Upper lobe of right lung (tissue), 1 donor: ENCODE measurements around the gene DLG2. TPM values are rescaled to one million over a fixed set of nuclear protein-coding genes. Genes with fewer than 3 reads are reported as not detected.

Experiments
- ATAC-seq: fragments of 200-7000 bp; cut with Tn5 transposase; one replicate; pipeline ENCODE4 v1.9.1; 2020; ENCODE audit warnings: mild to moderate bottlenecking, moderate library complexity
- DNase-seq: peaks from one replicate; pipeline ENCODE4 v3.0.0-alpha.2; 2020
- H3K27ac ChIP-seq: fragments of 200-600 bp; one replicate; pipeline ENCODE4 v1.8.0; 2022
- H3K27me3 ChIP-seq: fragments of 200-600 bp; one replicate; pipeline ENCODE4 v1.8.0; 2022; ENCODE audit warnings: mild to moderate bottlenecking
- H3K36me3 ChIP-seq: fragments of 200-600 bp; one replicate; pipeline ENCODE4 v1.8.0; 2022
- H3K4me1 ChIP-seq: fragments of 200-600 bp; one replicate; pipeline ENCODE4 v1.8.0; 2022
- H3K4me3 ChIP-seq: fragments of 200-600 bp; one replicate; pipeline ENCODE4 v1.8.0; 2022; ENCODE audit warnings: mild to moderate bottlenecking
- H3K9me3 ChIP-seq: fragments of 200-600 bp; one replicate; pipeline ENCODE4 v1.8.0; 2022
- intact Hi-C: fragments of 100-400 bp; cut with DNase I; formaldehyde crosslinking; loops from one replicate; pipeline ENCODE4 v1.11.0; 2022
- total RNA-seq: library from RNA; stranded (reverse); fragmentation: NEBNext Ultra II Directional; extraction: Animal tissue kit (Norgen Biotek cat#: 25700); gene quantifications from one replicate; pipeline ENCODE4 v1.2.1, GENCODE V29; 2021
- TF ChIP-seq, protein P1 (sequence below): fragments of 200-600 bp; IDR thresholded peaks from one replicate; pipeline ENCODE4 v1.8.0; 2022; ENCODE audit warnings: antibody characterized with exemption
- donor health status: DM: no; HTN: yes; CAD: no; lungs with severe emphysema.

The DLG2 gene
- total RNA-seq, 1 donor from 2014 or later = 9.7 TPM

DNA sequence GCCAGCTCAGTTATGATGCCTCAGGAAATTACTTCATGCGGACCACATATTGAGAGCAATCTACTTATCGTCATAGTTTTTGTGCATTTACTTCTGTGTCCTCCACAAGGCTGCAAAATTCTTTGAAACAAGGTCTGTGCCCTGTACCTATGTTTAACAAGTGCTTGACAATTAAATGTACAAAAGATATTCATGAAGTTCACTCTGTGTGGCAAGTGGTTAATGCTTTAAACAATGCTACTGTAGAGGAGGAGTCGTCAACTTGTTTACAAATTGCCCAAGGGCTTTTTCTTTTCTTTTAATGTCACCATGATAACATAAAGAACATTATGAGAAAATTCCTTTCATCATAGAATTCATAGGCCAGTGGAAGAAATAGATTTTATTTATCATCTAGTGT, 1469.5 kb downstream of the DLG2 start:
- Histone ChIP-seq H3K9me3 (no peaks in the 10 kb centered on the region), H3K27ac (no peak overlapping the region), H3K36me3 (no peaks in the 10 kb centered on the region), H3K4me1 (no peaks in the 10 kb centered on the region), H3K4me3 (no peak overlapping the region), H3K27me3 (no peaks in the 10 kb centered on the region)
- ATAC-seq (no peak), DNase-seq (no peak)
- intact Hi-C loops = no loop called here
- TF ChIP-seq, protein P1, sequence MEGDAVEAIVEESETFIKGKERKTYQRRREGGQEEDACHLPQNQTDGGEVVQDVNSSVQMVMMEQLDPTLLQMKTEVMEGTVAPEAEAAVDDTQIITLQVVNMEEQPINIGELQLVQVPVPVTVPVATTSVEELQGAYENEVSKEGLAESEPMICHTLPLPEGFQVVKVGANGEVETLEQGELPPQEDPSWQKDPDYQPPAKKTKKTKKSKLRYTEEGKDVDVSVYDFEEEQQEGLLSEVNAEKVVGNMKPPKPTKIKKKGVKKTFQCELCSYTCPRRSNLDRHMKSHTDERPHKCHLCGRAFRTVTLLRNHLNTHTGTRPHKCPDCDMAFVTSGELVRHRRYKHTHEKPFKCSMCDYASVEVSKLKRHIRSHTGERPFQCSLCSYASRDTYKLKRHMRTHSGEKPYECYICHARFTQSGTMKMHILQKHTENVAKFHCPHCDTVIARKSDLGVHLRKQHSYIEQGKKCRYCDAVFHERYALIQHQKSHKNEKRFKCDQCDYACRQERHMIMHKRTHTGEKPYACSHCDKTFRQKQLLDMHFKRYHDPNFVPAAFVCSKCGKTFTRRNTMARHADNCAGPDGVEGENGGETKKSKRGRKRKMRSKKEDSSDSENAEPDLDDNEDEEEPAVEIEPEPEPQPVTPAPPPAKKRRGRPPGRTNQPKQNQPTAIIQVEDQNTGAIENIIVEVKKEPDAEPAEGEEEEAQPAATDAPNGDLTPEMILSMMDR = no peak

DNA sequence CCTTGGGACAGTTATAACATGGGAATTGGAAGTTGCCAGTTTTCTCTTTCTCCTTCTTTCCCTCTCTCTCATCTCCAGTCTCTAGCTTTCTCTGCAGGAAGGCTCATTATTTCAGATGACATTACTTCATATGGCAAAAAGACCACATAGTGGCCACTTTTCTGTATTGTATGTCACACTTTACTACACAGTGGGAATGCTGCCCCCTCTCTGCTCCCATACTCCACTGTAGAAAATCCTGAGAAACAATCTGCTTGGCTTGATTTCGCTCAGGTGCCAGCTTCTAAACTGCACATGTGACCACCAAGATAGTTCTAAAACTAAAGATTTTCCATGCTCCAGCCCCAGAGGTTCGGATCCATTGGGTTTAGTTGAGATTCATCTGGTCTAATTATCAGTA, 1480.3 kb downstream of the DLG2 start:
- ATAC-seq = no peak
- intact Hi-C loops = no loop called here
- DNase-seq = no peak
- TF ChIP-seq, protein P1 = no peak
- Histone ChIP-seq H3K9me3 (no peaks in the 10 kb centered on the region), H3K36me3 (no peaks in the 10 kb centered on the region), H3K27ac (no peak overlapping the region), H3K27me3 (no peaks in the 10 kb centered on the region), H3K4me3 (no peak overlapping the region), H3K4me1 (no peaks in the 10 kb centered on the region)

DNA sequence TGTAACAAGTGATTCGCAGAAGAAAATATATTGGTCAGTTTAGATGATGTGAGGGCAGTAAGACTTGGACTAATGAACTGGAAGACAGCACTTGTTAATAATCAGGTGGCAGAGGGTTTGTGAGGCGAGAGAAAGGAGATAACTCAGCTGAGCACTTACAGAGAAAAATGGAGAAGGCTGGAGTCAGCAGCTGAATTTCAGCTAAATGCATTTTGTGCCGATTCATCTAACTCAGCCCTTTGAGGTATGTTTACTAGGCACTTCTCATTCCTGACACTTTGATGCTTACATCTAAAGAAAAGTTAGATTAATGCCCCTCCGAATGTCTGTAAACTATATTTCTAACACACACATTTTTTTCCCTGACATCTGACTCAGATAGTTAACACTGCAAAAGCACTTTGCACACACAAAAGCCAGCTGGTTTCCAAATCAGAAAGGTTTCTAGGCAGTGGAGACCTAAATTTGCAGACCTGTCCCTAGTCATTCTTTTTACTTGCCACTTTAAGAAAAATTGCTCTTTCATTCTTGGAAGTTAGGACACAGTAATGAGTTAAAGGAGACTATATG, 1481.4 kb downstream of the DLG2 start:
- Histone ChIP-seq H3K27ac (no peak overlapping the region), H3K9me3 (no peaks in the 10 kb centered on the region), H3K27me3 (no peaks in the 10 kb centered on the region), H3K36me3 (no peaks in the 10 kb centered on the region), H3K4me1 (no peaks in the 10 kb centered on the region), H3K4me3 (no peak overlapping the region)
- DNase-seq (no peak), ATAC-seq (no peak)
- TF ChIP-seq, protein P1 = no peak
- intact Hi-C loops = no loop called here

DNA sequence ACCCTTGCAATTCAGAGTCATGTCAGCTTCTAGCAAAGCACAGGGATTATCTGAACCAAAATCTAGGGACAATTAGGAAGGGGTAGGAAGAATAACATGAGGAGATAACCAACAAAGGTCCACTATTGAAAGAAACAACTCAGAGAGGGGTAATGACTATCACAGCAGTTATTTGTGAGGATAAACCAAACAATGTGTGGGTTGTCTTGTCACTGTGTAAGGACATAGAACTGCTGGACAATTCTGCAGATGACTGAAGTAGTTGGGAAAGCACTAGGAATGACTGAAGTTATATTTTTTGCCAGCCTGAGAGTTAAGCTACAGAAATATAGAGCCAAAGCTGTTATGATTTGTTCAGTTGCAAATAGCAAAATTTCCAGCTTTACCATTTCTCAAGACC, 1482.6 kb downstream of the DLG2 start:
- no peak overlapping the region for H3K4me3 ChIP-seq
- DNase-seq = no peak
- no peak overlapping the region for H3K27ac ChIP-seq
- no peaks in the 10 kb centered on the region for H3K9me3 ChIP-seq
- H3K4me1 ChIP-seq = no peaks in the 10 kb centered on the region
- no peak for ATAC-seq
- intact Hi-C loops = no loop called here
- TF ChIP-seq, protein P1 = no peak
- no peaks in the 10 kb centered on the region for H3K27me3 ChIP-seq
- H3K36me3 ChIP-seq = no peaks in the 10 kb centered on the region

DNA sequence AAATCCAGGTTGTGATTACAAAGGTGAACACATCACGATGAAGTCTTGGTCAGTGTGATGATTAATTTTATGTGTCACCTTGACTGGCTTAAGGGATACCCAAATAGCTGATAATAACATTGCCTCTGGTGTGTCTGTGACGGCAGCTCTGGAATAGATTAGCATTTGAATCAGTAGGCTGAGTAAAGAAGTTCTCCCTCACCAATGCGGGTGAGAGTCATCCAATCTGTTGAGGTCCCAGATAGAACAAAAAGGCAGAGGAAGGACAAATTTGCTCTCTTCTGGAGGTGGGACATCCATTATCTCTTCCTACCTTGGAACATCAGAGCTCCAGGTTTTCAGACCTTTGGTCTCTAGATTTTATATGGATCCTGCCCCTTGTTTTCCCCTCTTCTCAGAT, 1484.7 kb downstream of the DLG2 start:
- intact Hi-C loops = no loop called here
- H3K27me3 ChIP-seq = no peaks in the 10 kb centered on the region
- no peaks in the 10 kb centered on the region for H3K4me1 ChIP-seq
- H3K9me3 ChIP-seq = no peaks in the 10 kb centered on the region
- H3K4me3 ChIP-seq = no peak overlapping the region
- TF ChIP-seq, protein P1 = no peak
- H3K27ac ChIP-seq = no peak overlapping the region
- no peak for DNase-seq
- ATAC-seq = no peak
- H3K36me3 ChIP-seq = no peaks in the 10 kb centered on the region
